Vagina (tissue), 2 donors: ENCODE data around the gene ADAMTS9. TPM values are rescaled to one million over a fixed set of nuclear protein-coding genes. Genes with fewer than 3 reads are reported as not detected.

ENCODE experiments used
- DNase-seq, 2 donors: peaks; one replicate each; pipeline ENCODE4 v3.0.0-alpha.2; 2017; ENCODE audit errors: extremely low spot score in 2 of 2
- H3K27ac ChIP-seq: fragments of 200-600 bp; sonication (generic); one replicate; pipeline ENCODE4 v1.5.1; 2019
- H3K27me3 ChIP-seq: fragments of 200-600 bp; sonication (generic); one replicate; pipeline ENCODE4 v1.5.1; 2019
- H3K36me3 ChIP-seq, 2 donors: fragments of 200-600 bp; sonication (generic); one replicate each; pipeline ENCODE4 v1.5.1; 2017 to 2019
- H3K4me1 ChIP-seq: fragments of 200-600 bp; sonication (generic); one replicate; pipeline ENCODE4 v1.5.1; 2019
- H3K4me3 ChIP-seq, 2 donors: fragments of 200-600 bp; sonication (generic); 1 replicate in 1 of 2; 2 replicates in 1 of 2; pipeline ENCODE4 v1.5.1; 2016 to 2019
- H3K9me3 ChIP-seq: fragments of 200-600 bp; sonication (generic); one replicate; pipeline ENCODE4 v1.5.1; 2019
- POLR2A ChIP-seq, 2 donors: fragments of 450-650 bp; IDR thresholded peaks; one replicate each; pipeline ENCODE4 v1.6.1; 2017; ENCODE audit warnings: antibody characterized with exemption in 2 of 2, mild to moderate bottlenecking in 2 of 2, moderate library complexity in 2 of 2
- POLR2AphosphoS5 ChIP-seq, 2 donors: sonication (generic); formaldehyde crosslinking; IDR thresholded peaks; one replicate each; pipeline ENCODE4 v1.9.0; 2017; ENCODE audit warnings: antibody characterized with exemption in 2 of 2, mild to moderate bottlenecking in 2 of 2, low read depth in 1 of 2; ENCODE audit not compliant: insufficient read depth in 1 of 2
- intact Hi-C: fragments of 100-400 bp; cut with DNase I; formaldehyde crosslinking; loops from one replicate; pipeline ENCODE4 v1.15.1; 2023
- total RNA-seq: library from RNA; depleted of rRNA; stranded (reverse); fragments of >200 nt; gene quantifications from one replicate; pipeline ENCODE4 v1.2.3, GENCODE V29; 2016
- TF ChIP-seq, protein P1 (sequence below), 3 experiments: fragments of 450-650 bp in 2 of 3; fragments of 200-600 bp in 1 of 3; sonication (generic) in 1 of 3; IDR thresholded peaks; one replicate each; pipeline ENCODE4 v1.5.1; 2017 to 2019; ENCODE audit warnings: antibody characterized with exemption in 3 of 3, mild to moderate bottlenecking in 2 of 3, moderate library complexity in 2 of 3

The ADAMTS9 gene
- total RNA-seq, 1 donor from 2014 or later = 118 TPM

- no peaks in the 10 kb centered on the region for H3K4me1 ChIP-seq
- H3K27ac ChIP-seq = no peak overlapping the region
- H3K36me3 ChIP-seq = no peaks in the 10 kb centered on the region
- no peak for TF ChIP-seq POLR2A (IDR thresholded peaks at IDR 0.05)
- TF ChIP-seq, protein P1, sequence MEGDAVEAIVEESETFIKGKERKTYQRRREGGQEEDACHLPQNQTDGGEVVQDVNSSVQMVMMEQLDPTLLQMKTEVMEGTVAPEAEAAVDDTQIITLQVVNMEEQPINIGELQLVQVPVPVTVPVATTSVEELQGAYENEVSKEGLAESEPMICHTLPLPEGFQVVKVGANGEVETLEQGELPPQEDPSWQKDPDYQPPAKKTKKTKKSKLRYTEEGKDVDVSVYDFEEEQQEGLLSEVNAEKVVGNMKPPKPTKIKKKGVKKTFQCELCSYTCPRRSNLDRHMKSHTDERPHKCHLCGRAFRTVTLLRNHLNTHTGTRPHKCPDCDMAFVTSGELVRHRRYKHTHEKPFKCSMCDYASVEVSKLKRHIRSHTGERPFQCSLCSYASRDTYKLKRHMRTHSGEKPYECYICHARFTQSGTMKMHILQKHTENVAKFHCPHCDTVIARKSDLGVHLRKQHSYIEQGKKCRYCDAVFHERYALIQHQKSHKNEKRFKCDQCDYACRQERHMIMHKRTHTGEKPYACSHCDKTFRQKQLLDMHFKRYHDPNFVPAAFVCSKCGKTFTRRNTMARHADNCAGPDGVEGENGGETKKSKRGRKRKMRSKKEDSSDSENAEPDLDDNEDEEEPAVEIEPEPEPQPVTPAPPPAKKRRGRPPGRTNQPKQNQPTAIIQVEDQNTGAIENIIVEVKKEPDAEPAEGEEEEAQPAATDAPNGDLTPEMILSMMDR (IDR thresholded peaks at IDR 0.05) = no peak
- TF ChIP-seq POLR2AphosphoS5 (IDR thresholded peaks at IDR 0.05; ENCODE audit: insufficient read depth in 1 of 2, low read depth in 1 of 2) = no peak
- intact Hi-C loops = no loop called here
- H3K9me3 ChIP-seq = no peaks in the 10 kb centered on the region
- peak overlapping the region in 1 of 2 donors; percentile 14 for H3K4me3 ChIP-seq
- DNase-seq = no peak
- H3K27me3 ChIP-seq = no peaks in the 10 kb centered on the region
These were observed 124.0 kb downstream of the ADAMTS9 start for GRCh38 chr3:64563751-64564150.

GRCh38 chr3:64561868-64562267 lies 125.9 kb downstream of the ADAMTS9 start:
- no peaks in the 10 kb centered on the region for H3K36me3 ChIP-seq
- H3K27me3 ChIP-seq = no peaks in the 10 kb centered on the region
- TF ChIP-seq POLR2AphosphoS5 (IDR thresholded peaks at IDR 0.05; ENCODE audit: insufficient read depth in 1 of 2, low read depth in 1 of 2) (no peak), POLR2A (IDR thresholded peaks at IDR 0.05) (no peak)
- H3K9me3 ChIP-seq = no peaks in the 10 kb centered on the region
- H3K4me3 ChIP-seq = peak overlapping the region; percentile 0 to 40
- intact Hi-C loops = no loop called here
- no peaks in the 10 kb centered on the region for H3K4me1 ChIP-seq
- no peak overlapping the region for H3K27ac ChIP-seq
- no peak for DNase-seq

- Histone ChIP-seq H3K4me3 (peak overlapping the region; percentile 0 to 40), H3K27me3 (no peaks in the 10 kb centered on the region), H3K27ac (no peak overlapping the region), H3K36me3 (no peaks in the 10 kb centered on the region), H3K4me1 (no peaks in the 10 kb centered on the region), H3K9me3 (no peaks in the 10 kb centered on the region)
- DNase-seq = no peak
- TF ChIP-seq POLR2AphosphoS5 (IDR thresholded peaks at IDR 0.05; ENCODE audit: insufficient read depth in 1 of 2, low read depth in 1 of 2) (no peak), POLR2A (IDR thresholded peaks at IDR 0.05) (no peak)
- TF ChIP-seq, protein P1 (IDR thresholded peaks at IDR 0.05) = no peak
- intact Hi-C loops = no loop called here
These were observed 126.4 kb downstream of the ADAMTS9 start for GRCh38 chr3:64561325-64561843.

DNA sequence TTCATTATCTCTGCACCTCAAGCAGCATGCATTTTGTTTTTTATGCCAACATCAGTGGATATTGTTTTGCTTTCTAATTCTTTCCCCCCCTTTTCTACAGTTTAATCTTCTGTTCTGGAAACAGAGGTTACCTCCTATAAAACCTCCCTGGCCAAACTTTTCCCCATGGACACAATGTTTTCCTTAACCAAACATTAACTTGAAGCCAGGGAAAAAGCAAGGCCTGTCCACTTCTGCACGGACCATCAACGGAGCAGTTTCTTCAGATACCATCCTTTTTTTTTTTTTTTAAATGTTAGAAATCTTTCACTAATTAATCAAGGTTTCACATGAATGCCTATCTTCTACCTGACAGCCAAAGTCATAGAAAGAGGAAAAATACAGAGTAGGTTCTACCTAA lies 127.0 kb downstream of the ADAMTS9 start:
- Histone ChIP-seq H3K4me1 (no peaks in the 10 kb centered on the region), H3K4me3 (peak overlapping the region in 1 of 2 donors; percentile 0), H3K27ac (no peak overlapping the region), H3K36me3 (no peaks in the 10 kb centered on the region), H3K9me3 (no peaks in the 10 kb centered on the region), H3K27me3 (no peaks in the 10 kb centered on the region)
- TF ChIP-seq, protein P1 (IDR thresholded peaks at IDR 0.05) = no peak
- TF ChIP-seq POLR2A (IDR thresholded peaks at IDR 0.05) (no peak), POLR2AphosphoS5 (IDR thresholded peaks at IDR 0.05; ENCODE audit: insufficient read depth in 1 of 2, low read depth in 1 of 2) (no peak)
- intact Hi-C loops = no loop called here
- no peak for DNase-seq

- Histone ChIP-seq H3K4me3 (no peak overlapping the region), H3K36me3 (no peaks in the 10 kb centered on the region), H3K9me3 (no peaks in the 10 kb centered on the region), H3K4me1 (no peaks in the 10 kb centered on the region), H3K27ac (no peak overlapping the region), H3K27me3 (no peaks in the 10 kb centered on the region)
- DNase-seq = no peak
- intact Hi-C loops = no loop called here
- no peak for TF ChIP-seq POLR2A (IDR thresholded peaks at IDR 0.05)
- no peak for TF ChIP-seq POLR2AphosphoS5 (IDR thresholded peaks at IDR 0.05; ENCODE audit: insufficient read depth in 1 of 2, low read depth in 1 of 2)
- TF ChIP-seq, protein P1 (IDR thresholded peaks at IDR 0.05) = no peak
These were observed 128.2 kb downstream of the ADAMTS9 start for GRCh38 chr3:64559588-64559987.
